ENCODE results near the gene PLLP. TPM values are rescaled to one million over a fixed set of nuclear protein-coding genes. Genes with fewer than 3 reads are reported as not detected.

The PLLP gene
- total RNA-seq, 1 donor from 2014 or later, result 0.21 TPM

DNA sequence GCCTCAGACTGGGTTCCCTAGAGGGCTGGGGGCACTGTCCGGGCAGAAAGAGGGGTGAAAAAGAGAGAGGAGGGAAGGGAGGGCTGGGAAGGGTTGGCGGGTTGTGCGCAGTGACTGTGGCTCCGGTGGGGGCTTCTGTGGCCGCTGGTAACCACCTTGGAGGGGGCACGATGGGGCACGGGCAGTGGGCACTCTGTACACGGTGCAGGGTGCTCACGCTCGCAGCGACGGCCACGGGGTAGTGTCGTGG lies 588 bp downstream of the PLLP start:
- intact Hi-C loops (cut with DNase I), result no loop called here
- H3K4me1 ChIP-seq, result peaks cover 3 to 5% of the 10 kb centered on the region in 2 donors
- no peaks in the 10 kb centered on the region for H3K9me3 ChIP-seq

DNA sequence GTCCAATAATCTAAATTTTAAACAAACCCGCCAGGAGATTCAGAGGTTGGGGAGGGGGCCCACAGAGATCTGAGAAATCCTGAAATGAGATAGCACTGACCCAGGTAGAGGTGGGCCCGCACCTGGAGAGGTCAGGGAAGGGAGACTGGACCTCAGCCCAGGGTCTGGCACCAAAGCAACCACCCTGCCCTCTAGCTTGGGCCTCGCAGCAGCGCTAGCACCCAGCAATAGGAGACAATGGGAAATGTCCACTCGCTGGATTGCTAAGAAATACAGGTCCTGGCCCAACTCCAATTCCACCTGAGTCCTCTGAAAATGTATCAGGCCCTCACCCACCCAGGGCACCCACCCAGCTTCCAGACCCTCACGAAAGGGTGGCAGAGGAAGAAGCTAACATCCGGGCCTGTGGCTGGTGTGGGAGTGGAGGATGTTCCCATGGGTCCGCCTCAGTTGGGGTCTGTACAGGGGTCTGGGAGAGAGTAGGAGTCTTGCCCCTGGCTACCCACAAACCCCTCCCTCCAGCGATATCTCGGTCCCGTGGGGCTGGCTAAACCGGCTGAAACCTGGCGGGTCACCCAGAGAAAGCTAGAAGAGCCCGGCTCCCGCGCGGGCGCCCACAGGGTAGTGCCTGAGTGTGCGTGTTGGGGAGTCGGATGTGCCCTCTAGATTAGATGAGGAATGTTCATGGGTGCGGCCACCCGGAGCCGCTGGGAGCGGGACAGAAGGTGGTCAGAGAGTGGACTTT lies 1.1 kb downstream of the PLLP start:
- DNase-seq (ENCODE audit: low spot score in 2 of 2), result no peak
- Histone ChIP-seq H3K9me3 (no peaks in the 10 kb centered on the region), H3K4me3 (peak overlapping the region; percentile 49 to 77), H3K27me3 (no peaks in the 10 kb centered on the region), H3K36me3 (no peaks in the 10 kb centered on the region), H3K27ac (no peak overlapping the region), H3K4me1 (peaks cover 3 to 5% of the 10 kb centered on the region in 2 donors)
- intact Hi-C loops (cut with DNase I), result no loop called here
- TF ChIP-seq, protein P1, sequence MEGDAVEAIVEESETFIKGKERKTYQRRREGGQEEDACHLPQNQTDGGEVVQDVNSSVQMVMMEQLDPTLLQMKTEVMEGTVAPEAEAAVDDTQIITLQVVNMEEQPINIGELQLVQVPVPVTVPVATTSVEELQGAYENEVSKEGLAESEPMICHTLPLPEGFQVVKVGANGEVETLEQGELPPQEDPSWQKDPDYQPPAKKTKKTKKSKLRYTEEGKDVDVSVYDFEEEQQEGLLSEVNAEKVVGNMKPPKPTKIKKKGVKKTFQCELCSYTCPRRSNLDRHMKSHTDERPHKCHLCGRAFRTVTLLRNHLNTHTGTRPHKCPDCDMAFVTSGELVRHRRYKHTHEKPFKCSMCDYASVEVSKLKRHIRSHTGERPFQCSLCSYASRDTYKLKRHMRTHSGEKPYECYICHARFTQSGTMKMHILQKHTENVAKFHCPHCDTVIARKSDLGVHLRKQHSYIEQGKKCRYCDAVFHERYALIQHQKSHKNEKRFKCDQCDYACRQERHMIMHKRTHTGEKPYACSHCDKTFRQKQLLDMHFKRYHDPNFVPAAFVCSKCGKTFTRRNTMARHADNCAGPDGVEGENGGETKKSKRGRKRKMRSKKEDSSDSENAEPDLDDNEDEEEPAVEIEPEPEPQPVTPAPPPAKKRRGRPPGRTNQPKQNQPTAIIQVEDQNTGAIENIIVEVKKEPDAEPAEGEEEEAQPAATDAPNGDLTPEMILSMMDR (IDR thresholded peaks at IDR 0.05), result no peak

More for the DNA sequence above, 588 bp downstream of the PLLP start:
- no peaks in the 10 kb centered on the region for H3K27me3 ChIP-seq
- DNase-seq (ENCODE audit: low spot score in 2 of 2), result no peak
- TF ChIP-seq, protein P1 (IDR thresholded peaks at IDR 0.05), result no peak
- peak overlapping the region; percentile 49 to 77 for H3K4me3 ChIP-seq
- no peak overlapping the region for H3K27ac ChIP-seq
- H3K36me3 ChIP-seq, result no peaks in the 10 kb centered on the region

DNA sequence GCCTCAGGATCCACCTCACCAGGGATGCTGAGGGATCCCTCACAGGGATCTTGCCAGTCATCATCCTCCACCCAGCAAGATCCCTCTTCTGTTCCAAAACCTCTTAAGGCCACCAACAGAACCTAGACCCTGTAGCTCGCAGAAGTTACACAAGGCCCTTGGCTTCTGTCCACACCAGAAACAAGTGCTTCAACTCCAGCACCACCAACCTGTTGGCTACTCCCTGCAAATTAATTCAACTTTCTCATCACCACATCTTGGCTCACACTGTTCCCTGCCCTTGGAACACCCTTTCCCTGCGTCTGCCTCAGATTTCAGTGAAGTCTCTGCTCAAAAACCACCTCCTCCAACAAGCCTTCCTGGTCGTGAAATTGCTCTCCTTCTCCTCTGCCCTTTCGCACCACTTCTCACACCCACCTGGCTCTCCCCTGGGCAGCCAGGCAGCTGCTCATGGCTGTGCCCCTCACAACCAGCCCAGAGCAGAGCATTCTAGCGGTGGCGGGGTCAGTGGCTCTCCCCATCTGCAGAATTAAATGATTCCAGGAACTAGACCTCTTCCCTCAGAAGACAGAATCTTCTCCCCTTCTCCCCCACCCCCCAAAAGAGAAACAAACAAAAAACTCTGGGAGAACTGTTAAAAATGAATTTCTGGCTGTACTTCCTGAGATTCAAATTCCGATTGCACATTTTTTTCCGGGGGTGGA lies 1.8 kb downstream of the PLLP start:
- no peak overlapping the region for H3K4me3 ChIP-seq
- H3K4me1 ChIP-seq, result peaks cover 3 to 5% of the 10 kb centered on the region in 2 donors
- H3K36me3 ChIP-seq, result no peaks in the 10 kb centered on the region
- TF ChIP-seq, protein P1 (IDR thresholded peaks at IDR 0.05), result no peak
- no peak overlapping the region for H3K27ac ChIP-seq
- no peaks in the 10 kb centered on the region for H3K27me3 ChIP-seq
- H3K9me3 ChIP-seq, result no peaks in the 10 kb centered on the region
- no peak for DNase-seq (ENCODE audit: low spot score in 2 of 2)
- intact Hi-C loops (cut with DNase I), result no loop called here

DNA sequence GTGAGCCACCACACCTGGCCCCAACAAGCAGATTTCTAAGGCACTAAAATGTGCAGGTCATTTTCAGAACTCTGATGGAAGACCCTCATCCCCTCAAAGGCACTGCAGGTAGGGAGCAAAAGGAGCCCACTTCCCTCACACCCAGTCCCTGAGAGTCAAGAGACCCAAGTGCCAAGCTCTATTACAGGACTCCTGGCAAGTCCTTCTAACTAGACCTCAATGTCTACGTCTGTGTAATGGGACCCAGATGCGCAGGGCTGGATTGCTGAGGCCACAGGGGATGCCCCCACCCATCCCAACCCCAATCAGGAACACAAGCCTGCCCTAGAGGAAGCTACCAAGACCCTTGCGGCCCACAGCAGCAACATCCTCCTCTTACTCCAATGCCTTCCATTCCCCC lies 2.7 kb downstream of the PLLP start:
- Histone ChIP-seq H3K4me3 (no peak overlapping the region), H3K27me3 (no peaks in the 10 kb centered on the region), H3K4me1 (peaks cover 3 to 5% of the 10 kb centered on the region in 2 donors), H3K27ac (no peak overlapping the region), H3K9me3 (no peaks in the 10 kb centered on the region), H3K36me3 (no peaks in the 10 kb centered on the region)
- TF ChIP-seq, protein P1 (IDR thresholded peaks at IDR 0.05), result no peak
- intact Hi-C loops (cut with DNase I), result no loop called here
- no peak for DNase-seq (ENCODE audit: low spot score in 2 of 2)

- no peaks in the 10 kb centered on the region for H3K36me3 ChIP-seq
- H3K27me3 ChIP-seq, result no peaks in the 10 kb centered on the region
- intact Hi-C loops (cut with DNase I), result no loop called here
- no peak overlapping the region for H3K27ac ChIP-seq
- H3K9me3 ChIP-seq, result no peaks in the 10 kb centered on the region
- TF ChIP-seq, protein P1 (IDR thresholded peaks at IDR 0.05), result no peak
- H3K4me3 ChIP-seq, result no peak overlapping the region
- H3K4me1 ChIP-seq, result peaks cover 3 to 5% of the 10 kb centered on the region in 2 donors
- no peak for DNase-seq (ENCODE audit: low spot score in 2 of 2)
Measured at GRCh38 chr16:57279780-57280638, 4.5 kb downstream of the PLLP start.

All from ascending aorta (tissue), 2 donors.